ENCODE results near the gene KCP. TPM values are rescaled to one million over a fixed set of nuclear protein-coding genes. Genes with fewer than 3 reads are reported as not detected.

KCP gene
- total RNA-seq, 2 experiments from 2014 or later, result 1.4 to 2.3 TPM

- no peaks in the 10 kb centered on the region for H3K9me2 ChIP-seq (ENCODE audit: insufficient read depth, low read length)
- H3K79me2 ChIP-seq (ENCODE audit: insufficient read depth, low read depth, low read length), result no peaks in the 10 kb centered on the region
- POLR2A ChIA-PET, result interaction anchor here (0.8 kb wide), 1 partner anchor 30 kb away, joined by 3 read pairs; no protein-coding TSS in a partner anchor
- H3K4me3 ChIP-seq (ENCODE audit: low read depth, low read length, poor library complexity, severe bottlenecking), result no peak overlapping the region
- no peak for DNase-seq (ENCODE audit: low spot score)
- no TSS peak for BruUV-seq (replicated peaks)
- no peak for TF ChIP-seq EZH2phosphoT487 (IDR thresholded peaks at IDR 0.05; ENCODE audit: borderline replicate concordance, low read depth, low read length)
- TF ChIP-seq, protein P1, sequence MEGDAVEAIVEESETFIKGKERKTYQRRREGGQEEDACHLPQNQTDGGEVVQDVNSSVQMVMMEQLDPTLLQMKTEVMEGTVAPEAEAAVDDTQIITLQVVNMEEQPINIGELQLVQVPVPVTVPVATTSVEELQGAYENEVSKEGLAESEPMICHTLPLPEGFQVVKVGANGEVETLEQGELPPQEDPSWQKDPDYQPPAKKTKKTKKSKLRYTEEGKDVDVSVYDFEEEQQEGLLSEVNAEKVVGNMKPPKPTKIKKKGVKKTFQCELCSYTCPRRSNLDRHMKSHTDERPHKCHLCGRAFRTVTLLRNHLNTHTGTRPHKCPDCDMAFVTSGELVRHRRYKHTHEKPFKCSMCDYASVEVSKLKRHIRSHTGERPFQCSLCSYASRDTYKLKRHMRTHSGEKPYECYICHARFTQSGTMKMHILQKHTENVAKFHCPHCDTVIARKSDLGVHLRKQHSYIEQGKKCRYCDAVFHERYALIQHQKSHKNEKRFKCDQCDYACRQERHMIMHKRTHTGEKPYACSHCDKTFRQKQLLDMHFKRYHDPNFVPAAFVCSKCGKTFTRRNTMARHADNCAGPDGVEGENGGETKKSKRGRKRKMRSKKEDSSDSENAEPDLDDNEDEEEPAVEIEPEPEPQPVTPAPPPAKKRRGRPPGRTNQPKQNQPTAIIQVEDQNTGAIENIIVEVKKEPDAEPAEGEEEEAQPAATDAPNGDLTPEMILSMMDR (conservative IDR thresholded peaks at IDR 0.05; ENCODE audit: low read length), result no peak
- H3K36me3 ChIP-seq (ENCODE audit: insufficient read depth, low read length), result no peaks in the 10 kb centered on the region
- no peak overlapping the region for H2AFZ ChIP-seq (ENCODE audit: low read length)
- no peaks in the 10 kb centered on the region for H4K20me1 ChIP-seq (ENCODE audit: insufficient read depth, low read length)
- intact Hi-C loops (cut with micrococcal nuclease; ENCODE audit: unreplicated experiment), result no loop called here
- no peak overlapping the region for H3K27ac ChIP-seq (ENCODE audit: low read depth, low read length, poor library complexity, severe bottlenecking)
- CTCF ChIA-PET (ENCODE audit: unreplicated experiment), result no interaction called here
- no peaks in the 10 kb centered on the region for H3K9me3 ChIP-seq (ENCODE audit: low read length)
- no peaks in the 10 kb centered on the region for H3K4me1 ChIP-seq (ENCODE audit: insufficient read depth, low read length, poor library complexity, severe bottlenecking)
- H3K4me2 ChIP-seq (ENCODE audit: low read length), result no peak overlapping the region
Measured at GRCh38 chr7:128909625-128910568, 612 bp downstream of the KCP start.

- H4K20me1 ChIP-seq (ENCODE audit: insufficient read depth, low read length), result no peaks in the 10 kb centered on the region
- peaks cover 5% of the 10 kb centered on the region for H3K4me1 ChIP-seq (ENCODE audit: insufficient read depth, low read length, poor library complexity, severe bottlenecking)
- H3K79me2 ChIP-seq (ENCODE audit: insufficient read depth, low read depth, low read length), result no peaks in the 10 kb centered on the region
- H3K4me3 ChIP-seq (ENCODE audit: low read depth, low read length, poor library complexity, severe bottlenecking), result no peak overlapping the region
- CTCF ChIA-PET (ENCODE audit: unreplicated experiment), result no interaction called here
- H3K9me2 ChIP-seq (ENCODE audit: insufficient read depth, low read length), result no peaks in the 10 kb centered on the region
- no peak overlapping the region for H3K27ac ChIP-seq (ENCODE audit: low read depth, low read length, poor library complexity, severe bottlenecking)
- no peak overlapping the region for H3K4me2 ChIP-seq (ENCODE audit: low read length)
- intact Hi-C loops (cut with micrococcal nuclease; ENCODE audit: unreplicated experiment), result no loop called here
- DNase-seq (ENCODE audit: low spot score), result no peak
- TF ChIP-seq, protein P1 (conservative IDR thresholded peaks at IDR 0.05; ENCODE audit: low read length), result no peak
- TF ChIP-seq EZH2phosphoT487 (IDR thresholded peaks at IDR 0.05; ENCODE audit: borderline replicate concordance, low read depth, low read length), result no peak
- BruUV-seq (replicated peaks), result no TSS peak
- H2AFZ ChIP-seq (ENCODE audit: low read length), result no peak overlapping the region
- POLR2A ChIA-PET, result interaction anchor here (0.9 kb wide), 1 partner anchor 57 kb away, joined by 3 read pairs; no protein-coding TSS in a partner anchor
- no peaks in the 10 kb centered on the region for H3K9me3 ChIP-seq (ENCODE audit: low read length)
- no peaks in the 10 kb centered on the region for H3K36me3 ChIP-seq (ENCODE audit: insufficient read depth, low read length)
Measured at GRCh38 chr7:128908750-128909624, 1.5 kb downstream of the KCP start.
